Osteocyte (in vitro differentiated cells): ENCODE data around the gene ZNF280D. TPM values are rescaled to one million over a fixed set of nuclear protein-coding genes. Genes with fewer than 3 reads are reported as not detected.

Source experiments
- DNase-seq: peaks from one replicate; pipeline ENCODE4 v3.0.0; 2021; ENCODE audit warnings: mixed read lengths; ENCODE audit not compliant: unreplicated experiment; ENCODE audit errors: extremely low spot score
- H3K27ac Mint-ChIP-seq: one replicate; pipeline ENCODE4 v1.8.0; 2021; ENCODE audit warnings: mild to moderate bottlenecking, mixed read lengths; ENCODE audit not compliant: unreplicated experiment
- H3K27me3 Mint-ChIP-seq: one replicate; pipeline ENCODE4 v1.8.0; 2021; ENCODE audit warnings: mixed read lengths; ENCODE audit not compliant: unreplicated experiment
- H3K36me3 Mint-ChIP-seq: one replicate; pipeline ENCODE4 v1.8.0; 2021; ENCODE audit warnings: mixed read lengths; ENCODE audit not compliant: unreplicated experiment
- H3K4me1 Mint-ChIP-seq: one replicate; pipeline ENCODE4 v1.8.0; 2021; ENCODE audit warnings: mixed read lengths; ENCODE audit not compliant: unreplicated experiment
- H3K4me3 Mint-ChIP-seq: one replicate; pipeline ENCODE4 v1.8.0; 2021; ENCODE audit warnings: mild to moderate bottlenecking, moderate library complexity, mixed read lengths; ENCODE audit not compliant: unreplicated experiment
- H3K9me3 Mint-ChIP-seq: one replicate; pipeline ENCODE4 v1.8.0; 2021; ENCODE audit warnings: mixed read lengths; ENCODE audit not compliant: unreplicated experiment
- CTCF ChIP-seq: fragments of 200-600 bp; sonication (generic); IDR thresholded peaks from 2 replicates; pipeline ENCODE4 v1.5.0; 2021; ENCODE audit warnings: antibody characterized with exemption, mild to moderate bottlenecking, moderate library complexity
- total RNA-seq: library from RNA; stranded (reverse); gene quantifications from 2 replicates; pipeline ENCODE4 v1.2.1, GENCODE V29; 2021

The ZNF280D gene
- total RNA-seq, 1 donor from 2014 or later, result 16.1 TPM

- no peak for DNase-seq
- Mint-ChIP-seq H3K36me3 (peaks cover 1% of the 10 kb centered on the region), H3K4me1 (no peaks in the 10 kb centered on the region), H3K9me3 (no peaks in the 10 kb centered on the region), H3K27me3 (no peaks in the 10 kb centered on the region), H3K27ac (no peak overlapping the region), H3K4me3 (no peak overlapping the region)
- TF ChIP-seq CTCF, result no peak
These were observed 42.6 kb downstream of the ZNF280D start for GRCh38 chr15:56690733-56691132.

- Mint-ChIP-seq H3K27me3 (no peaks in the 10 kb centered on the region), H3K4me1 (no peaks in the 10 kb centered on the region), H3K36me3 (peaks cover 4% of the 10 kb centered on the region), H3K27ac (no peak overlapping the region), H3K4me3 (no peak overlapping the region), H3K9me3 (no peaks in the 10 kb centered on the region)
- no peak for DNase-seq
- no peak for TF ChIP-seq CTCF
These were observed 49.4 kb downstream of the ZNF280D start for GRCh38 chr15:56683908-56684307.

GRCh38 chr15:56681113-56681512, 52.2 kb downstream of the ZNF280D start:
- H3K9me3 Mint-ChIP-seq, result no peaks in the 10 kb centered on the region

GRCh38 chr15:56679225-56679624, 54.1 kb downstream of the ZNF280D start:
- Mint-ChIP-seq H3K36me3 (peaks cover 10% of the 10 kb centered on the region), H3K27ac (no peak overlapping the region), H3K4me1 (no peaks in the 10 kb centered on the region), H3K27me3 (no peaks in the 10 kb centered on the region), H3K4me3 (no peak overlapping the region), H3K9me3 (no peaks in the 10 kb centered on the region)
- no peak for TF ChIP-seq CTCF
- no peak for DNase-seq

More at GRCh38 chr15:56681113-56681512, 52.2 kb downstream of the ZNF280D start:
- peaks cover 6% of the 10 kb centered on the region for H3K36me3 Mint-ChIP-seq
- H3K4me3 Mint-ChIP-seq, result no peak overlapping the region
- no peak for DNase-seq
- no peaks in the 10 kb centered on the region for H3K4me1 Mint-ChIP-seq
- no peak overlapping the region for H3K27ac Mint-ChIP-seq
- TF ChIP-seq CTCF, result no peak
- no peaks in the 10 kb centered on the region for H3K27me3 Mint-ChIP-seq

GRCh38 chr15:56678571-56678970, 54.7 kb downstream of the ZNF280D start:
- Mint-ChIP-seq H3K9me3 (no peaks in the 10 kb centered on the region), H3K27me3 (no peaks in the 10 kb centered on the region), H3K36me3 (peaks cover 10% of the 10 kb centered on the region), H3K4me1 (no peaks in the 10 kb centered on the region), H3K4me3 (no peak overlapping the region), H3K27ac (no peak overlapping the region)
- TF ChIP-seq CTCF, result no peak
- no peak for DNase-seq
